ENCODE results near the gene ZNF446. TPM values are rescaled to one million over a fixed set of nuclear protein-coding genes. Genes with fewer than 3 reads are reported as not detected.

Gene ZNF446
- total and polyA plus RNA-seq, 10 of the 15 experiments (the other 5 are each of a cell fraction or from before 2014, with no cell fraction given) = 0.14 to 6.9 (median 4.1) TPM

DNA sequence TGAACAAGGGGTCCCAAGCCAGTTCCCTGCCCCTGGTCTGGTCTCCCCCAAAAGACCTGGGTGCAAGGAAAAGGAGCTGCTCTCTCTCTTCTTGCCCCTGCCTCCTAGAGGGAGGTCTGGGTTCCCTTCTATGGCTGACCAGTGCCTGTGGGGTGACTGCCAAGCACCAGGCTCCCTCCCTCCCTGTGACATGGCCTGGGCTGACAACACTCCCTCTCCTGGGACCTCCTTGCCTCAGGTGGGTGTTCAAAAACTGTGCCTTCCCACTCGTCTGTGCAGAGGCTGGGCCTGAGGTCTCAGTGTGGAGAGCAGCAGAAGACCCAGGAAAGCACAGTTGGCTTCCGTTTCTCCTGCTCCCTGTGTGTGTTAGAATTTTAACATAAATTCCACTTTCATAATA is 4.7 kb downstream of the ZNF446 start:
- in situ Hi-C loops (cut with MboI) (no loop called here), intact Hi-C loops (cut with micrococcal nuclease; ENCODE audit: unreplicated experiment) (no loop called here)
- Histone ChIP-seq H4K20me1 (ENCODE audit: control insufficient read depth, insufficient read depth) (no peaks in the 10 kb centered on the region), H3K4me3 (no peak overlapping the region), H3K9me3 (replicated peaks; ENCODE audit: control insufficient read depth, insufficient read depth, low read length) (no peaks in the 10 kb centered on the region), H3K4me1 (ENCODE audit: control insufficient read depth, insufficient read depth, low read length) (peaks cover 12% of the 10 kb centered on the region), H3K79me2 (ENCODE audit: control insufficient read depth, insufficient read depth, low read length) (no peaks in the 10 kb centered on the region; the same call in 1 of the 2 replicates), H3K27ac (ENCODE audit: control insufficient read depth, insufficient read depth) (no peak overlapping the region), H3K27me3 (replicated peaks in 1 of 2; ENCODE audit: control insufficient read depth in 2 of 2, insufficient read depth in 2 of 2, low read length in 1 of 2) (no peaks in the 10 kb centered on the region), H2AFZ (ENCODE audit: control insufficient read depth, low read depth, low read length) (no peak overlapping the region), H3K36me3 (ENCODE audit: control insufficient read depth in 2 of 2, insufficient read depth in 2 of 2, low read length in 1 of 2) (no peaks in the 10 kb centered on the region; a peak in 2 of 4 replicates), H3K4me2 (ENCODE audit: control insufficient read depth, insufficient read depth) (no peak overlapping the region), H3K9ac (ENCODE audit: control insufficient read depth, insufficient read depth, low read length) (no peak overlapping the region)
- CTCF ChIA-PET = no interaction called here
- FAIRE-seq (no peak), ATAC-seq (no peak), DNase-seq (ENCODE audit: low read depth, low spot score) (no peak)
- RAD21 ChIA-PET (ENCODE audit: unreplicated experiment) = no interaction called here
- SMC1A ChIA-PET (ENCODE audit: uncharacterized antibody, unreplicated experiment) = no interaction called here
- TF ChIP-seq, protein P1, sequence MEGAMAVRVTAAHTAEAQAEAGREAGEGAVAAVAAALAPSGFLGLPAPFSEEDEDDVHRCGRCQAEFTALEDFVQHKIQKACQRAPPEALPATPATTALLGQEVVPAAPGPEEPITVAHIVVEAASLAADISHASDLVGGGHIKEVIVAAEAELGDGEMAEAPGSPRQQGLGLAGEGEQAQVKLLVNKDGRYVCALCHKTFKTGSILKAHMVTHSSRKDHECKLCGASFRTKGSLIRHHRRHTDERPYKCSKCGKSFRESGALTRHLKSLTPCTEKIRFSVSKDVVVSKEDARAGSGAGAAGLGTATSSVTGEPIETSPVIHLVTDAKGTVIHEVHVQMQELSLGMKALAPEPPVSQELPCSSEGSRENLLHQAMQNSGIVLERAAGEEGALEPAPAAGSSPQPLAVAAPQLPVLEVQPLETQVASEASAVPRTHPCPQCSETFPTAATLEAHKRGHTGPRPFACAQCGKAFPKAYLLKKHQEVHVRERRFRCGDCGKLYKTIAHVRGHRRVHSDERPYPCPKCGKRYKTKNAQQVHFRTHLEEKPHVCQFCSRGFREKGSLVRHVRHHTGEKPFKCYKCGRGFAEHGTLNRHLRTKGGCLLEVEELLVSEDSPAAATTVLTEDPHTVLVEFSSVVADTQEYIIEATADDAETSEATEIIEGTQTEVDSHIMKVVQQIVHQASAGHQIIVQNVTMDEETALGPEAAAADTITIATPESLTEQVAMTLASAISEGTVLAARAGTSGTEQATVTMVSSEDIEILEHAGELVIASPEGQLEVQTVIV (IDR thresholded peaks at IDR 0.05; ENCODE audit: borderline replicate concordance, partially characterized antibody) = no peak
- no peak for TF ChIP-seq EGR1 (IDR thresholded peaks at IDR 0.05; ENCODE audit: borderline replicate concordance in 1 of 2, low read depth in 2 of 2, low read length in 2 of 2)
- TF ChIP-seq NBN (IDR thresholded peaks at IDR 0.05) = no peak
- no peak for TF ChIP-seq NFYA (IDR thresholded peaks at IDR 0.05; ENCODE audit: borderline replicate concordance, low read depth, low read length)
- TF ChIP-seq RAD51 (IDR thresholded peaks at IDR 0.05) = no peak
- no peak for TF ChIP-seq WRNIP1 (IDR thresholded peaks at IDR 0.05; ENCODE audit: borderline replicate concordance, low read depth, low read length)
- TF ChIP-seq ZSCAN29 (IDR thresholded peaks at IDR 0.05) = no peak
- TF ChIP-seq, protein P2, sequence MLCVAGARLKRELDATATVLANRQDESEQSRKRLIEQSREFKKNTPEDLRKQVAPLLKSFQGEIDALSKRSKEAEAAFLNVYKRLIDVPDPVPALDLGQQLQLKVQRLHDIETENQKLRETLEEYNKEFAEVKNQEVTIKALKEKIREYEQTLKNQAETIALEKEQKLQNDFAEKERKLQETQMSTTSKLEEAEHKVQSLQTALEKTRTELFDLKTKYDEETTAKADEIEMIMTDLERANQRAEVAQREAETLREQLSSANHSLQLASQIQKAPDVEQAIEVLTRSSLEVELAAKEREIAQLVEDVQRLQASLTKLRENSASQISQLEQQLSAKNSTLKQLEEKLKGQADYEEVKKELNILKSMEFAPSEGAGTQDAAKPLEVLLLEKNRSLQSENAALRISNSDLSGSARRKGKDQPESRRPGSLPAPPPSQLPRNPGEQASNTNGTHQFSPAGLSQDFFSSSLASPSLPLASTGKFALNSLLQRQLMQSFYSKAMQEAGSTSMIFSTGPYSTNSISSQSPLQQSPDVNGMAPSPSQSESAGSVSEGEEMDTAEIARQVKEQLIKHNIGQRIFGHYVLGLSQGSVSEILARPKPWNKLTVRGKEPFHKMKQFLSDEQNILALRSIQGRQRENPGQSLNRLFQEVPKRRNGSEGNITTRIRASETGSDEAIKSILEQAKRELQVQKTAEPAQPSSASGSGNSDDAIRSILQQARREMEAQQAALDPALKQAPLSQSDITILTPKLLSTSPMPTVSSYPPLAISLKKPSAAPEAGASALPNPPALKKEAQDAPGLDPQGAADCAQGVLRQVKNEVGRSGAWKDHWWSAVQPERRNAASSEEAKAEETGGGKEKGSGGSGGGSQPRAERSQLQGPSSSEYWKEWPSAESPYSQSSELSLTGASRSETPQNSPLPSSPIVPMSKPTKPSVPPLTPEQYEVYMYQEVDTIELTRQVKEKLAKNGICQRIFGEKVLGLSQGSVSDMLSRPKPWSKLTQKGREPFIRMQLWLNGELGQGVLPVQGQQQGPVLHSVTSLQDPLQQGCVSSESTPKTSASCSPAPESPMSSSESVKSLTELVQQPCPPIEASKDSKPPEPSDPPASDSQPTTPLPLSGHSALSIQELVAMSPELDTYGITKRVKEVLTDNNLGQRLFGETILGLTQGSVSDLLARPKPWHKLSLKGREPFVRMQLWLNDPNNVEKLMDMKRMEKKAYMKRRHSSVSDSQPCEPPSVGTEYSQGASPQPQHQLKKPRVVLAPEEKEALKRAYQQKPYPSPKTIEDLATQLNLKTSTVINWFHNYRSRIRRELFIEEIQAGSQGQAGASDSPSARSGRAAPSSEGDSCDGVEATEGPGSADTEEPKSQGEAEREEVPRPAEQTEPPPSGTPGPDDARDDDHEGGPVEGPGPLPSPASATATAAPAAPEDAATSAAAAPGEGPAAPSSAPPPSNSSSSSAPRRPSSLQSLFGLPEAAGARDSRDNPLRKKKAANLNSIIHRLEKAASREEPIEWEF (IDR thresholded peaks at IDR 0.05; ENCODE audit: insufficient replicate concordance, low read depth, low read length) = no peak
- no peak for TF ChIP-seq CEBPB (IDR thresholded peaks at IDR 0.05; ENCODE audit: borderline replicate concordance in 1 of 2, low read depth in 2 of 2, low read length in 2 of 2)
- no peak for TF ChIP-seq RAD21 (IDR thresholded peaks at IDR 0.05; ENCODE audit: insufficient read depth, low read depth, low read length)
- TF ChIP-seq, protein P3, sequence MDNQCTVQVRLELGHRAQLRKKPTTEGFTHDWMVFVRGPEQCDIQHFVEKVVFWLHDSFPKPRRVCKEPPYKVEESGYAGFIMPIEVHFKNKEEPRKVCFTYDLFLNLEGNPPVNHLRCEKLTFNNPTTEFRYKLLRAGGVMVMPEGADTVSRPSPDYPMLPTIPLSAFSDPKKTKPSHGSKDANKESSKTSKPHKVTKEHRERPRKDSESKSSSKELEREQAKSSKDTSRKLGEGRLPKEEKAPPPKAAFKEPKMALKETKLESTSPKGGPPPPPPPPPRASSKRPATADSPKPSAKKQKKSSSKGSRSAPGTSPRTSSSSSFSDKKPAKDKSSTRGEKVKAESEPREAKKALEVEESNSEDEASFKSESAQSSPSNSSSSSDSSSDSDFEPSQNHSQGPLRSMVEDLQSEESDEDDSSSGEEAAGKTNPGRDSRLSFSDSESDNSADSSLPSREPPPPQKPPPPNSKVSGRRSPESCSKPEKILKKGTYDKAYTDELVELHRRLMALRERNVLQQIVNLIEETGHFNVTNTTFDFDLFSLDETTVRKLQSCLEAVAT (IDR thresholded peaks at IDR 0.05) = no peak
- 61% methylated on average over 2 of the region's 2 CpGs for WGBS (ENCODE audit: insufficient coverage, insufficient replicate concordance, low lambda C conversion rate, missing lambda C conversion rate)
- BruUV-seq (replicated peaks) = no TSS peak
- POLR2A ChIA-PET = interaction anchor here (0.5 kb wide), 1 partner anchor 49 kb away, joined by 3 read pairs; no protein-coding TSS in a partner anchor
